ENCODE measurements around the gene NOPCHAP1.

Gene NOPCHAP1

DNA sequence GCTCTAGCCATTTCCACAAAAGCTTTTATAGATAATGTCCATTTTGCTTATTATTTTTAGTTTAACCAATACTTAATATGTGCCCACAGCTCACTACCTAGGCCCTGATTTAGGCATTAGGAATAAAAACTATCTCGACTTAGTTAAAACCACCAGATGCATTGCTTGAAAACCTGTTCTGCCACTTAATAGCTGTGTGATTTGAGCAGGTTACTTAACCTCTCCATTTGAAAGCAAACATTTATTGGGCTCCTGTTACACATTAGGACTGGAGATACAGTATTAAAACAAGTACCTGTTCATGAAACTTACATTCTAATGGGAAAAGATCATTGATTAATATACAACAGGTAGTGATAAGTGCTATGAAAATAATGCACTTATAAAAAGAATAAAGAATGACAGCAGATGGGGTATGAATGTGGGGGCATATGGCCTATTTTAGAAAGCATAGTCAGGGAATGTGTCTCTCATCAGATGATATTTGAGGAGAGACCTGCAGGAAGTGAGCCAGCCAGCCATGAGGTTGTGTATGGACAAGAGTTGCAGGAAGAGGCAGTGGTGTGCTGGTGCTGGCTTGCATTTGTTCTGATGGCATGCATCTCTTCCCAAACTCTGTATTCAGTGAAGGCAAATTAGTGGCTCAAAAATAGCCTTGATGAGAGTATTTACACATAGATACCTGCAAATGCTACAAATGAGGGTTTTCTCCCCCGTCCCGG is 34.3 kb downstream of the NOPCHAP1 start:
- DNase-seq (ENCODE audit: low read depth in 2 of 2), result no peak

DNA sequence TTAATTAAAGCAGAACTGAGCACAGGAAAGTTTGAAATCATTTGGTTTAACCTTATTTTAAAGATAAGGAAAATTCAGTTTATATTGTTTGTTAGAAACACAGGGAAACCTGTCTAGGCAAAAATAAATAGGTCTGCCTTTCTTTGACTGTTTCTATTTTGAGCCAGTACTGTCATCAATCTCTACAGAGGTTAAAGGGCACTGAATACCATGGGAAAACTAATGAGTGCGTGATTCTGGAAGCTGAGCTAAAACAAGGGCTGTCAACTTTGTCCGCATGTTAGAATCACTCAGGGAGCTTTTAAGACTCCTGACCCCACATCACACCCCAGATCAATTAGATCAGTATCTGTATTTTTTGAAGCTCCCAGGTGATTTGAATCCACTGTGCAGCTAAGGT is 38.8 kb downstream of the NOPCHAP1 start:
- DNase-seq (ENCODE audit: low read depth in 2 of 2), result no peak

DNA sequence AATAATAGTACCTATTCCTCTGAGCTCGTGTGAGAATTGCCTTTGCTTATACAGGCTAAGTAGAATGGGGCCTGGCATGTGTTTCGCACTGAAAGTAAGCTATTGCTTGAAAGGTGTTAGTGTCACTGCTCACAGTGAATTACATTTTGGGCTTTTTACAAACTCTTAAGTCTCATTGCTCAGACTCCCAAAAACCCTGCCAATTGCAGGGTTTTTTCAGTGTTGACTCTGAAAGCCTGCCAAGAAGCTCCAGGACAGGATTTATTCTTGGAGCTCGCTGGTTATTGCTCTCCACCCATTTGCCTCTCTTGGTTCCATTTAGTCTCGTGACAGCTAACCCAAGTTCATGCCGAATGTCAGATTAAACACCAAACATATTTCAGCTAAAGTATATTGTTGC is 39.8 kb downstream of the NOPCHAP1 start:
- DNase-seq (ENCODE audit: low read depth in 2 of 2), result no peak

DNA sequence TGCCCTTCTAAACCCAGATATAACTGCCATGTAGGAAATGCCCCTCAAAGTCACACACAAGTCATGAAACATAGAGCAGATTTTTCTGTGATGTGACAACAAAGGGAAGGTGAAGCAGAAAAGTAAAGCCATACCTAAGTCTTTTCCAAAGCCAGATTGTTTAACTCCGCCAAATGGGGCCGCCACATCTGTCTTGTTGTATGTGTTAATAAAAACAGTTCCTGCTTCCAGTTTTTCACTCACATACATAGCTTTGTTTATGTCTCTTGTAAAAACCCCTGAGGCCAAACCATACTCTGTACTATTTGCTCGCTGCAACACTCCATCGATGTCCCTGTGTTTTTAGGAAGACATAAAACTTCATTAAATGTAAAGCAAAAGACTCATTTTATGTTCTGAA is 40.3 kb downstream of the NOPCHAP1 start:
- DNase-seq (ENCODE audit: low read depth in 2 of 2), result no peak

DNA sequence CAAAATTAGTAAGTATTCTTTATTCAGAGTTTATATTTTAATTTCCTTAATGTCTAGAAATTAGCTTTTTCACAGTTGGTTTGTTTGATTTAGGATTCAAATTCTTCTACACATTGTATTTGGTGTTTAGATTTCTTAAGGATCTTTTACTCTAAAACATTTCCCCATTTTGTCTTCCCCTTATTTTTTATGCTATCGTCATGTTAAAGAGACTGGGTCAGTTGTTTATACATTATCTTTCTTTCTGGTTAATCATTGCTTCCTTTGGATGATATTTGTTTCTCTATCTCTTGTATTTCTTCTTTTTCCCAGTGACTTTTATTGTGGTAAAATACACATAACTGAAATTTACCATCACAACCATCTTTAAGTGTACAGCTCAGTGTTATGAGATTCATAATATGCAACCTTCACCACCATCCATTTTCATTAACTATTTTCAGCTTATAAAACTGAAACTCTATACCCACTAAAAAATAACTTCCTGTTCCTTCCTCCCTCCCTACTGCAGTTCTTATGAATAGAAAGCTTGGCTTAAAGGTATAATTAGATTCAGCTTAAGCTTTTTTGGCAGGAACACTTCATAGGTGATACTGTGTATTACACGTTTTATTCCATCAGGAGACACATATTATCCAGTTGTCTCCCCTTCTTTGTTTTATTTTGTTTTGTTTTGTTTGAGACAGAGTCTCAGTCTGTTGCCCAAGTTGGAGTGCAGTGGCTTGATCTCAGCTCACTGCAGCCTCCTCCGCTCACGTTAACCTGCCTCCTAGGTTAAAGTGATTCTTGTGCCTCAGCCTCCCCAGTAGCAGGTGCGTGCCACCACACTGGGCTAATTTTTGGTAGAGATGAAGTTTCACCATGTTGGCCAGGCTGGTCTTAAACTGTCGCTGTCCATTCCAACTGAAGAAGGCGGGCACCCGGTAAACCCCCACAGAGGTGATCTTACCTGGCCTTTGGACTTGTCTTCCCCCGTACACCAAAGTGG is 45.0 kb downstream of the NOPCHAP1 start:
- DNase-seq (ENCODE audit: low read depth in 2 of 2), result no peak

DNA sequence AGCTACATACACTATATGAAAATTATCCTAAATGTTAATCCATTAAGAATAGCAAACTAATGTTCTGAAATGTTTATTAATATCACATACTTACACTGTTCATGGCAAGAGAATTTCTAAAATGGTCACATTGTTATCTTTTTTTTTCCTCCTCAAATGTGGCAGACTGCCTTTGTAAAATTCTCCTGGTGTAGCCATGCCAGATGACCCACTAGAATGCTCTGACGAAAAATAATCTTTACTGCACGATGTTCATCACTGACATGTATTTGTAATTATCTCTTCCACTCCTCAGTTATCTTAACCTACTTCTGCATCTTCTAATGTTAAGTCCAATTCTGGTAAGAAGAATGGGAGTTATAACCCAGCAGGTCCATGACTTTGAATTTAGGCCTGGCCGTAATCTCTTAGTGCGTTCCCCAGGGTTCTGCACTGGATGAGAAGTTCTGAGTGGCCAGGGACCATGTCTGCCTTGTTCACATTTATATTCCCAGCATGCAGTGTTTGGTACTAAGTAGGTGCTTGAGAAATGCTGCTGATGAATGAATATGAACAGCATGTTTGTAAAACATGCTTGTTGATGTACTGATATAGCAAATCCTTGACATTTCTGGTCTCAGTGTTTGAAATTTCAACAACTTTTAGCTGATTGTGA is 46.7 kb downstream of the NOPCHAP1 start:
- DNase-seq (ENCODE audit: low read depth in 2 of 2), result no peak

DNA sequence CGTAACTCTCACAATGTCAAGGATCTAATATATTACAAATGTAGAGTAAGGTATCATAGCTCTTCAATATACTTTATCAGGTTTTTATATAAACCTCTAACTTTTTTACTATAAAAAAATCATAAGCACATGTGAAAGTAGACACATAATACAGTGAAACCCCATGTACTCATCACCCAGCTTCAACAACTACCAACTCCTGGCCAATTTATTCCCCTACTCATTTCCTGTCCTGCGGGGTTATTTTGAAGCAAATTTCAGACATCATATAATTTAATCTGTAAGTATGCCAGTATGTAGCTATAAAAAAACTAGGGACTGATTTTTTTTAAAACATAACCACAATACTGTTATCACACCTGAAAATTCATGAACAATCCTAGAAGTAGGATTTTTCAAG is 47.7 kb downstream of the NOPCHAP1 start:
- no peak for DNase-seq (ENCODE audit: low read depth in 2 of 2)
